ENCODE data around the gene MACROD2.

DNA sequence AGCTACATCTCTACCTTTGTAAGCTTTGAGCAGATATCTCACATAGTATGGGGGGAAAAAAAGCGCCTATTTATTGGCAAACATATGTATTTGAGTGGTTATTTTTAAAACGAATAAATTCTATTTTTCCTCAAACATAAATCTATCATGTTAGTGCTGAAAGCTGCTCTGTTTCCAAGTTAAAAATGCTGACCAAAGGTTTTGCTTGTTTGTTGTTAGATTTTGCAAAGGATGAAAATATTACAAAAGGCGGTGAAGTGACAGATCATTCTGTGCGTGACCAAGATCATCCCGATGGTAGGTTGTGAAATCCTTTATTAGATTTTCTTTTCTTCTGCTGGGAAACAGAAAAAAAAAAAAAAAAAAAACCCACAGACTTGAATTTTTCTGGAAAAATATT is 1972.0 kb downstream of the MACROD2 start:
- TF ChIP-seq CTCF (conservative IDR thresholded peaks at IDR 0.05 in 1 of 2, IDR thresholded peaks at IDR 0.05 in 1 of 2; ENCODE audit: extremely low read depth in 1 of 2, insufficient read depth in 1 of 2, low read depth in 1 of 2, low read length in 2 of 2) (no peak), EZH2 (IDR thresholded peaks at IDR 0.05; ENCODE audit: borderline replicate concordance, low read length) (no peak)

Data from mammary epithelial cell (primary cell).